Stimulated activated CD8-positive, alpha-beta memory T cell treated with anti-CD3 and anti-CD28 coated beads, Interleukin-2, amount 100 ng/mL, for 1 hour (primary cell): Measurements from ENCODE around the gene MEPCE.
"Not testable (repeated sequence)": the region's sequence is repeated elsewhere in the genome, so short reads cannot be mapped to it uniquely, and the experiment has no call there.

Experiments
- DNase-seq, 2 donors: peaks; one replicate each; pipeline ENCODE4 v3.0.0-alpha.2; 2020; ENCODE audit warnings: low read depth in 2 of 2

Gene MEPCE

DNA sequence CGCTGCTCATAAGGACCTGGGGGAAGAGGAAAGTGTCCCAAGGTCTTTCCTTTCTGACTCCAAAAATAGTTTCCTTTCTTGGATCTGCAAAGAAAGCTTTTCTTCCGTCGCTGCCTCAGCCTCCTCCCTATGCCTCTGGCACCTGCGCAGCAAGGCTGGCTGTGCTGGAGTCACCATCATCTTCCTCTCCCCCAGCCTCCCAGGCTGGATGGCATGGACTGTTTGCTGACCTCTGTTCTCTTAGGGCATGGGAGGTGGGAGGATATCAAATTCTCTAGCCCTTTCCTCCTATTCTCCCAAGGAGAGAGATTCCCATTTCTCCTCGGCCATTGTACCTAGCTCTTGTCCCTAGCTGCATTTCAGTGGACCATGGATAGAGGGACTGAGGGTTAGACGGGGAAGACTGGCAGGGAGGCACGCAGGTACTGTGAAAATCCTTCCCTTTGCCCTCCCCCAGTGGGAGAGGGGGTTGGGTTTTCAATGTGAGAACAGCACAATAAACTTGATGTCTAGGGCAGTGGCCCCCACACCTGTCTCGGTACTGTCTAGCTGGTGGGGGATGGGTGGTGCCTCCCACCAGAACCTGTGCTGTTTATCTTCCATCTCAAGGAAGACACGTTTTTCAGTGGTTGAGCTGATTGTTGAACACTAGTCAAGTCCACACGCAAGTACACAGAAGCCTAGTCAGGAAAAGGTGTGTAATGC, 4.1 kb downstream of the MEPCE start:
- no peak for DNase-seq

DNA sequence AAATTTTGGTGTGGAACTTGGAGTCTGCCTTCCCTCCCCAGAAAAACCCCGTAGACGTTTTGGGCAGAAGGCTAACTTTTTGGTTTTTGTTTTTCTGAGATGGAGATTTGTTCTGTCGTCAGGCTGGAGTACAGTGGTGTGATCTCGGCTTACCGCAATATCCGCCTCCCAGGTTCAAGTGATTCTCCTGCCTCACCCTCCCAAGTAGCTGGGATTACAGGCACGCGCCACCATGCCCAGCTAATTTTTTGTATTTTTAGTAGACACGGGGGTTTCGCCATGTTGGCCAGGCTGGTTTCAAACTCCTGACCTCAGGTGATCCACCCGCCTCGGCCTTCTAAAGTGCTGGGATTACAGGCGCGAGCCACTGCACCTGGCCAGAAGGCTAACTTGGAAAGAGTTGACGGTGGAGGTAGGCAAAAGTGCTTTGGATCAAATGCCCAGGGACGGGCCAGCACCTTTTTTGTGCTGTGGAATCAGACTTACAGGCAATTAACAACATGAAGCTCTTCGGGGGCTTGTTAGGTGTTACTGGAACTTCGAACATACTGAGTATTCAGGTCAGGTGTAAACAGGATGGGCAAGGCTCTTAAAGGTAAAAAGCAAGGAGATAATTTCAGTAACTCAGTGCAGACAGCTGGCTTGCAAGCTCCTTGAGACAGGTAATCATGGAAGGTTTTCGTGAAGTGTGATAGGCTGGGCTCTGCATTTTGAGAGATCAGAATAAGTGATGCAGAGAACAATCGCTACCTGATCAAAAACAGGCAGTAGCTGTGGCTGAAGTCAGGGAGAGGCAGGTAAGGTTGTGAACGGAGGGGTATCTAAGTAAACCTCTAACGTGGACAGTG, 4.9 kb downstream of the MEPCE start:
- DNase-seq, result no peak

DNA sequence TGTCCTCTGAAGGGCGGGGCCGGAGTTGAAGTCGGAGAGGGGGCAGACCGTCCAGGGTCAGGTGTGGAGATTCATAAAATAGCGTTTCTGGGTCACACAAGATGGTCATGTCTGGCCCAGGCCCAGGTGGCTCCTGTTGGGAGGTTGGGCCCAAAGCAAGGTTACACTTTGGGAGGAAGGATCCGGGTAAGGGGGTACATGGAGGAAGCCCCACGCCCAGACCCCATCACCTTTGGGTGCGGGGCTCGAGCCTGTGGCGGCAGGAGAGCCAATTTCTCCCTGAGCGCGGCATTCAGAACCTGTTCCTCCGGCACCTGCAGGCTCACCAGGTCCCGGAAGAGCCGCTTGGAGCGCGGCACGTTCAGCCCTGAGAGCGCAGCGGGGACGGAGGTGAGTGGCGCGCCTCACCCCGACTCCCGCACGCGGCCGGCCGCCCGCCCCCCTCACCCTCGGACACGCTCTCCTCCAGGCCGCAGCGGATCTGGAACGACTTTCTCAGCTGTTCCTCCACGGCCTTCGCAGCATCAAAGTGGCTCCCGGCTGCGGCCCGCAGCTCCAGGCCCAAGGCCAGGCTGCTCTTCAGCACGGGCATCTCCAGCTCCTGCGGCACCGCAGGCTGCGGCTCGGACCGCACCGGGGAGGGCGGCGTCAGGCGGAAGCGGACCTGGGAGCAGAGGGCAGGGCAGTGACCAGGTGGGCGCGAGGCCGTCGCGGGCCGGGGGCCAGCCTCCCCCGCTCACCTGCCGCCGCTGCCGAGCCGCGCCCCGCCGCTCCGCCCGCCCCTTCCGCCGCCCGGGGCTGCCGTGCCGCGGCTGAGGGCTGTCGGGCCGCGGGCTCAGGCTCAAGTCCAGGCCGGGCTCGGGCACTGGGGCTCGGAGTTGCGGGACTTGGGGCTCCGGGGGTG, 6.0 kb downstream of the MEPCE start:
- DNase-seq, result peak in 1 of 2 donors; percentile 30

DNA sequence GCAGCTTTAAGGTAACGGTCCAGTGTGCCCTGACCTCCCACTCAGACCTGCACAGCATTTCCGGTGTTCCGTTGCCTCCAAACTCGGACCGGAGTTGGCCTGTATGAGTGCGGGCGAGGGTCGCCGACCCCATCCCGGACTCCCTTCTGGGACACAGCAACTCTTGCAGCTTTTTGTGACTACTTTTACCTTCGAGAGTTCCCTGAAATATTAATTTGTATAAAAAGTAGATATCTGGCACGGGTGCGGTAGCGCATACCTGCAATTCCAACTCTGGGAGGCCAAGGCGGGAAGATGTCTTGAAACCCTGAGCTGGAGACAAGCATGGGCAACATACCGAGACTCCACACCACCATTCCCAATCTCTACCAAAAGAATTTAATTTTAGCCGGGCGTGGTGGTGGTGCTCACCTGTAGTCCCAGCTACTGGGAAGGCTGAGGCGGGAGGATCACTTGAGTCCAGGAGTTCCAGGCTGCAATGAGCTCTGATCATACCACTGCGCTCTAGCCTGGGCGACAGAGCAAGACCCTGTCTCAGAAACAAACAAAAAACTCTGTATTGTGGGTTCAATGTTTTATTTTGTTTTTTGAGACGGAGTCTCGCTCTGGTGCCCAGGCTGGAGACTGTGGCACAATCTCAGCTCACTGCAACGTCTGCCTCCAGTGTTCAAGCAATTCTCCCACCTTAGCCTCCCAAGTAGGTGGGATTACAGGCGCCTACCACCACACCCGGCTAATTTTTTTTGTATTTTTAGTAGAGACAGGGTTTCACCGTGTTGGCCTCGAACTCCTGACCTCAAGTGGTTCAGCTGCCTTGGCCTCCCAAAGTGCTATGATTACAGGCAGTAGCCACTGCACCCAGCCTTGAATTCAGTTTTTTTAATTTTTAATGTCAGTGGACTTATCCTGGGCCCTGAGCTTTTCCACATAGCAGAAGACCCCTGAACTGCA, 7.8 kb downstream of the MEPCE start:
- no peak for DNase-seq

DNA sequence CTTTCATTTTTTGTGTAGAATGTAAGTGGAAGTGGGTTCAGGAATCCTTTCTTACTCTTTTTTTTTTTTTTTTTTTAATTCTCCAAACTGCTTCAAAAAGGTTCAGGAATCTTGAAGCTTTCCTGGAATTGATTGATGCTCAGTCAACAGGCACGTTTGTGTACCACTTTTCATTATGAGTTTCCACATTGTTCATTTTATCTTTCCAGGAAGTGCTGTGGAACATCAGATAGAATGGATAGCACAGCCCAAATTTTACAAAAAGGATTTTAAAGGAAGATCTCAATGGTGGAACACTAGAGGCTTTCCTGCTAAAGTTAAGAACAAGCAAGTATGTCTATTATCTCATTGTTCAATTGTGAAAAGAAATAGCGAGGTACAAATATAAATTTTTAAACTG, 8.5 kb downstream of the MEPCE start:
- no peak for DNase-seq

DNA sequence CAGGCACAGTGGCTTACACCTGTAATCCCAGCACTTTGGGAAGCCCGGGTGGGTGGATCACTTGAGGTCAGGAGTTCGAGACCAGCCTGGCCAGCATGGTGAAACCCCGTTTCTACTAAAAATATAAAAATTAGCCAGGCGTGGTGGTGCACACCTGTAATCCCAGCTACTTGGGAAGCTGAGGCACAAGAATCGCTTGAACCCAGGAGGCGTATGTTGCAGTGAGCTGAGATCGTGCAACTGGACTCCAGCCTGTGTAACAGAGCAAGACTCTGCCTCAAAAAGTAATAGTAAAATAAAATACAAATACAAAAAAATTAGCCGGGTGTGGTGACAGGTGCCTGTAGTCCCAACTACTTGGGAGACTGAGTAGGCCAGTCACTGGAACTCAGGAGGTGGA, 9.1 kb downstream of the MEPCE start:
- not testable (repeated sequence) for DNase-seq

DNA sequence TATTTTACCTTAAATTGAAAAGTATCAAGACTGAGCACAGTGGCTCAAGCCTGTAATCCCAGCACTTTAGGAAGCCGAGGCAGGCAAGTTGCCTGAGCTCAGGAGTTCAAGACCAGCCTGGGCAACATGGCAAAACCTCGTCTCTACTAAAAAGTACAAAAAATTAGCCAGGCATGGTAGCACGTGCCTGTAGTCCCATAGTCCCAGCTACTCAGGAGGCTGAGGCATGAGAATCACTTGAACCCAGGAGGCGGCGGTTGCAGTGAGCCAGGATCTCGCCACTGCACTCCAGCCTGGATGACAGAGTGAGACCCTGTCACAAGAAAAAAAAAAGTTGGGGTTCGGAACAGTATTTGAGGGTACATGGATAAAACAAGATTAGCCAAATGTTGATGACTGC, 9.6 kb downstream of the MEPCE start:
- DNase-seq, result not testable (repeated sequence)

DNA sequence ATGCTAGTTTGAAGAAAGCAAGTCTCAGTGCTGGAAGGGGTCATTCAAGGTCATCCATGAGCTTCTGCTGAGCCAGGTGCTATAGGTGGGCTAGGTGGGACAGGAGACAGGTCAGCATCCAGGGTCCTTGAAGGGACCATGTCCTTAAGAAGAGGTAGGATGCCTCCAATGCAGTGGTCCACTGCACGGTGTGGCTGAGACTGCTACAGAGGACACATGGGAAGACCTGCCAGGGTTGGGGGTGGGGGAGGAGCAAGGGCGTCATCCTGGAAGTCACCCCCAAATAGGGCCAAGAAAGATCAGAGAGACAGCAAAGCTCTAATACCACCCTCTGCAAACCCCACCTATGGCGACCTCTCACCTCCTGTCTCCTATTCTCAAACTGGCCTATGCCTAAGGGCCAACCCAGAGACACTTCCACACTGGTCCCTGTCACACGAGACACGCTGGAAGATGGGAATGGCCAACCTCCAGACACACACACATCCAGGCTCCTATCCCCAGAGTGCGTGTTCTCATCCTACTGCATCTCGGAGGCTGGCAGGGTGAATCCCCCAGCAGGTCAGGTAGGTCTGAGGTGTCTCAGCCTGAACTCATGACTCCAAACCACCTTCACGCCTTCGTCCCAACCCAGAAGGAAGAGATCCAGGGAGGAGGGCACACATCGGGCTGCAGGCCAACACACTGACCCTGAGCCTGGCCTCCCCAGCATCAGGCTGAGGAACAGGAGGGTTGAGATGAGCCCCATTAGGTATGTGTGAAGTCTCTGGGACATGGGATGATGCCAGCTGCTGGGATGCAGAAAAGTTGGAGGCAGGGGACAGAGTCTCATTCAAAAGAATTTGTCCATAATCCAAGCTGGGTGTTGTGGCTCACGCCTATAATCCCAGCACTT, 12.3 kb downstream of the MEPCE start:
- no peak for DNase-seq

DNA sequence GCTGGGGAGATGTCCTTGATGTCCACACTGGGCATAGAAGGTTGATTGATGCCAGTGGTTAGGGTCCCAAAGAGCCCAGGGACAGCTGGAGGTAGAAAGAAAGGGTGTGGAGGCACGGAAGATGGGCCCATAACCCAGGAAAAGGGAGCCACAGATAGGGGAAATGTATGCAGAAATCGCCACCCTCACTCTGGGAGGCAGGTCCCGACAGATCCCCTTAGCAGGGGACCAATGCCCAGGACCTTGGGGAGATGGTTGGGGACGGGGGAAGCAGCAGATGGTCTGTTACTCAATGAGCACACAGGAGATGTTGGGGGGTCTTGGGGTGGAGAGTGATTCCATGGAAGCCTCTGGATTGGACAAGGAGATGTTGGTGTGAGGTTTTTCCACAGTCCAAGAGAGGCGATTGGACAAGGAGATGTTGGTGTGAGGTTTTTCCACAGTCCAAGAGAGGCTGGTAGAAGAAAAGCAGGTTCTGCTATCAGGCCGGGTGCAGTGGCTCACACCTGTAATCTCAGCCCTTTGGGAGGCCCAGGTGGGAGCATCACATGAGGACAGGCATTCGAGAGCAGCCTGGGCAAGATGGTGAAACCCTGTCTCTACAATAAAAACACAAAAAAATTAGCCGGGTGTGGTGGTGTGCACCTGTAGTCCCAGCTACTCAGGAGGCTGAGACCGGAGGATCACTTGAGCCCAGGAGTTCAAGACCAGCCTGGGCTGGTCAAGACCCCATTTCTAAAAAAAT, 13.6 kb downstream of the MEPCE start:
- no peak for DNase-seq

DNA sequence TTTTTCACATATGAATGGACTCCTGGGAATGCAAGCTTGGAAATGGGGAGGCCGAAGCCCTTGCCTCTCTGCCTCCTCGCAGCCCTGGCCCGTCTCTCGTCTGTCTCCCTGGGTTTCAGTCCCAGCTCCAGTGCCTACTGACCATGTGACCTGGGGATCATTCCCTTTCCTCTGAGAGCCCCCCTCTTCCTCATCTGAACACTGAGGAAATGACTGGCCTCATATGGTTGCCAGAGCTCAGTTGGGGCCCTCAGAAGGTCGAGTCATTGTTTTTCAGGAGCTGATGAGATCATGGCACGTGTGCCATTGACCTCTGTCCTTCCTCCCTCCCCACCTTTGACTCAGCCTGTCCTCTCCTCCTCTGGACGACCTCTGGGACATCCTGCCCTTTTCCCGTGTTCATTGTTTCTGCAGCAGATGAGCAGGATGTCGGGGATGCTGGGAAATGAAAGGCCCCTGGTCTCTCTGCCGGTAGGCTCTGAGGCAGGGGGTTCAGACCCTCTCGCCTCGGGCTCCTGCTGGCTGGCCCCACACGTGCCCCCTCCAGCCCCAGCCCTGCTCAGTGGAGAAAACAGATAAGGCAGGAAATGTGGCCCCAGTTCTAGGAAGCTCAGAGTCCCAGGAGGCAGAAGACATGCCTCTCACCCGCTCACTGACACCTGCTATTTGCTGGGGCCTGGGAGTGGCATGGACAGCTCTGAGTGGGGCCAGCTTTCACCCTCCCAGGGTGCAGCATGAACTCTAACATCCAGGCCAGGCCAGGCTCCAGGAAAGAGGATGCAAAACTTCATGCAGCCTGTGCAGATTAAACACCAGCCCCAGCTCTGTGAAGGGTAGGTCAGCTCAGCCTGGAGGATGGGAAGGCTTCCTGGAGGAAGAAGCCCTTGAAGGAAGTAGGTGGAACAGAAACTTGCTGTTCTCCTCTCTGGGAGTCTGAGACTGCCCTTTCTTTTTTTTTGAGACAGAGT, 15.0 kb downstream of the MEPCE start:
- DNase-seq, result no peak

DNA sequence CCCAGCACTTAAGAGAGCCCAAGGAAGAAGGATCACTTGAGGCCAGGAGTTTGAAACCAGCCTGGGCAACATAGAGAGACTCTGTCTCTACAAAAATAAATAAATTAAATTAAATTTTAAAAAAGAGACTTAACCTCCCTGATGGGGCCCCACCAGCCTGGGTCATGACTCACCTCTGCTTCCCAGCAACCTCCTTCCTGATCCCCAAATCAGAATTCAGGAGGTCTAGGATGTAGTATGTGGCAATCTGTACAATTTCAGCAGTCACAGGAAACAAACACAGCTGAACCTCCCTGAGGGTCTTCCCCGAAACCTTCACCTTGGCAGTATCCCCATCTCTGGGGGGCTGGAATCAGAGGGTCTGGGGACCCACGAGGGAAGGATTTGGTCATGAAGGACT, 16.4 kb downstream of the MEPCE start:
- no peak for DNase-seq

DNA sequence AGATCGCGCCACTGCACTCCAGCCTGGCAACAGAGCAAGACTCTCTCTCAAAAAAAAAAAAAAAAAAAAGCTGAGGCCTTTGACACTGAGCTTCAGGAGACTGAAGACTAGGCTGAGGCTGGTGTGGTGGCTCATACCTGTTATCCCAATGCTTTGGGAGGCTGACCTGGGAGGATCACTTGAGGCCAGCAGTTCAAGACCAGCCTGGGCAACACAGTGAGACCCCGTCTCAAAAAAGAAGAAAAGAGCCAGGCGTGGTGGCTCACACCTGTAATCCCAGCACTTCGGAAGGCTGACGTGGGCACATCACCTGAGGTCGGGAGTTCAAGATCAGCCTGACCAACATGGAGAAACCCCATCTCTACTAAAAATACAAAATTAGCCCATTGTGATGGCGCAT, 17.7 kb downstream of the MEPCE start:
- DNase-seq, result not testable (repeated sequence)

DNA sequence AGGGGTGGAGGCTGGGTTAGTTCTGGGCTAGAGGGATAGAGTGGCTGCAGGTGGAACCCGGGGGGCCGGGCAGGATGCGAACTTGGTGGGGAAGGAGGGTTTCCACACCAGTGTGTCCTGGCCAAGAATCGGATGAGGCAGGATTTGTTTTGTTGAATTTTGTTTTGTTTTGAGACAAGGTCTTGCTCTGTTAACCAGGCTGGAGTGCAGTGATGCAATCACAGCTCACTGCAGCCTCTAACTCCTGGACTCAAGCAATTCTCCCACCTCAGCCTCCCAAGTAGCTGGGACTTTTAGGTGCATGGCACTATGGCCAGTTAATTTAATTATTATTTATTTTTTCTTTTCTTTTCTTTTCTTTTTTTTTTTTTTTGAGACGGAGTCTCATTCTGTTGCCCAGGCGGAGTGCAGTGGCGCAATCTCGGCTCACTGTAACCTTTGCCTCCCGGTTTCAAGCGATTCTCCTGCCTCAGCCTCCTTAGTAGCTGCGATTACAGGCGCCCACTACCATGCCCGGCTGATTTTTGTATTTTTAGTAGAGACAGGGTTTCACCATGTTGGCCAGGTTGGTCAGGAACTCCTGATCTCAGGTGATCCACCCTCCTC, 19.7 kb downstream of the MEPCE start:
- DNase-seq, result no peak

DNA sequence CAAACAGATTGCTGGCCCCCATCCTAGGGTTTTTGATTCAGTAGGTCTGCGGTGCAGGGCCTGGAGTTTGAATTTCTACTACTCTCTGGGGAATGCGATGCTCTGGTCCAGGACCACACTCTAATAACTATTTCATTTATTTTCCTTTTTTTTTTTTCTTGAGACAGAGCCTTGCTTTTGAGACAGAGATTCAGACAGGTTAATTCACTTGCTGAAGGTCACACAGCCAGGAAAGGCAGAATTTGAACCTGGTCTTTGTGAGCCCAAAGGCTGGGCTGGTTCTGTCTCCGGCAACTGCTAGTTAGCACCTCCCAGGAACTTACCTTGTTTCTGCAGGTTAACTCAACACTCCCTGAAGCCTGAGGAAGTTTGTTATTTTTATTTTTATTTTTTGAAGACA, 22.9 kb downstream of the MEPCE start:
- no peak for DNase-seq

DNA sequence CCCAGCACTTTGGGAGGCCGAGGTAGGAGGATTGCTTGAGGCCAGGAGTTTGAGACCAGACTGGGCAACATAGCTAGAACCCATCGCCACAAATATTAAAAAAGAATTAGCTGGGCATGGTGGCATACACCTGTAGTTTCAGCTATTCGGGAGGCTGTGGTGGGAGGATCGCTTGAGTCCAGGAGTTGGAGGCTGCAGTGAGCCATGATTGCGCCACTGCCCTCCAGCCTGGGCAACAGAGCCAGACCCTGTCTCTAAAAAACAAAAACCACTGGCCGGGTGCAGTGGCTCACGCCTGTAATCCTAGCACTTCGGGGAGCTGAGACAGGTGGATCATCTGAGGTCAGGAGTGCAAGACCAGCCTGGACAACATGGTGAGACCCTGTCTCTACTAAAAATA, 24.2 kb downstream of the MEPCE start:
- not testable (repeated sequence) for DNase-seq

DNA sequence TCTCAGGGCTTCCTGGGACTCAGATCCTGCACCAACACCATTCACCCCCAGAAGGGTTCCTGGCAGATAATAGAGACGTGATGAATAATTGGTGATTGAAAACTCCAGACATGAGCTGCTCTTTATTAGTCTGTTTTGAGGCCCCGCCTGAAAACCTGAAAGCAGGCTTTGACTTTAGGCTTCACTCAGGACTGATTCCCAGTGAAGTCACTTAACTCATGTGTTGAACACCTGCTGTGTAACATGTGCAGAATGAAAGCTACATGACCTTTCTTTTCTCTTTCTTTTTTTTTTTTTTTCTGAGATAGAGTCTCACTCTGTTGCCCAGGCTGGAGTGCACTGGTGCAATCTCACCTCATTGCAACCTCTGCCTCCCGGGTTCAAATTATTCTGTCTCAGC, 25.6 kb downstream of the MEPCE start:
- no peak for DNase-seq

DNA sequence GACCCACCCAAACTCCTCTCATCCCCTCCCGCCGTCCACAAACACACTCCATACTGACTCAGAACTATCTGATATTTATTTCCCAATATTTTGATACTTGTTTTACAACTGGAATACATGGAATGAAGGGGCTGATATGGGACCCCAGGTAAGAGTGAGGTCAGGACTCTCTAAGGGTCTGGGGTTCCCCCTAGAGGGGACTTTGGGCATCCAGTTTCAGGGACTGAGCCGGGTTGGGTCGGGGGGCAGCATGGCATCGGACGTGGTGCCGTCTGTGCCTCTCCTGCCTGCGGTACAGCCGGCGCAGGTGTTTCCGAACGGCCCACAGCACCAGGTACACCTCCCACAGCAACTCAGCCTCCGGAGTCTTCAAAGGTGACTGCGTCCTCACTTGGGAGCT, 26.9 kb downstream of the MEPCE start:
- no peak for DNase-seq

DNA sequence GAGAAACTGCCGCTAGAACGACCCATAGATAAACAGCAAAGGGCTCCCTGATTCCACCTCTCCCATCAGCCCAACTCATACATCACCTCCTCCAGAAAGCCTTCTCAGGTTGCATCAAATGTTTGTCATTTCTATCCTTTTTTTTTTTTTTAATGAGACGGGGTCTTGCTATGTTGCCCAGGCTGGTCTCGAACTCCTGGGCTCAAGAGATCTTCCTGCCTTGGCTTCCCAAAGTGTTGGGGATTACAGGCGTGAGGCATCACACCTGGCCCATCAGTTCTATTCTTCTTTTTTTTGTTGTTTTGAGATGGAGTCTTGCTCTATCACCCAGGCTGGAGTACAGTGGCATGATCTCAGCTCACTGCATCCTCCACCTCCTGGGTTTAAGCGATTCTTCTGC, 27.4 kb downstream of the MEPCE start:
- DNase-seq, result no peak
